Calu3 (cell line): ENCODE data around the gene XCL1. TPM values are rescaled to one million over a fixed set of nuclear protein-coding genes. Genes with fewer than 3 reads are reported as not detected.
"Not testable (repeated sequence)": the region's sequence is repeated elsewhere in the genome, so short reads cannot be mapped to it uniquely, and the experiment has no call there.

Source experiments
- BruUV-seq: library from RNA; stranded (reverse); fragments of 400-500 nt; replicated peaks from 2 replicates; lab custom pipeline; 2021; lab: Mats Ljungman, UMichigan
- CTCF ChIA-PET: fragments of 300-600 bp; sonication (Branson Sonifier 250); formaldehyde crosslinking; loops from one replicate; lab custom pipeline; 2022; ENCODE audit warnings: antibody characterized with exemption; lab: Charles Lee
- DNase-seq: peaks from one replicate; pipeline ENCODE4 v3.0.0; 2022
- H3K27ac Mint-ChIP-seq: one replicate; pipeline ENCODE4 v1.8.0; 2022; ENCODE audit warnings: mixed read lengths; ENCODE audit not compliant: unreplicated experiment
- H3K27me3 Mint-ChIP-seq: one replicate; pipeline ENCODE4 v1.8.0; 2022; ENCODE audit warnings: mixed read lengths; ENCODE audit not compliant: unreplicated experiment
- H3K36me3 Mint-ChIP-seq: one replicate; pipeline ENCODE4 v1.8.0; 2022; ENCODE audit warnings: mild to moderate bottlenecking, moderate library complexity, mixed read lengths; ENCODE audit not compliant: insufficient read depth, unreplicated experiment
- H3K4me1 Mint-ChIP-seq: one replicate; pipeline ENCODE4 v1.8.0; 2022; ENCODE audit warnings: mild to moderate bottlenecking, low read depth, mixed read lengths; ENCODE audit not compliant: unreplicated experiment
- H3K4me3 Mint-ChIP-seq: one replicate; pipeline ENCODE4 v1.8.0; 2022; ENCODE audit warnings: mild to moderate bottlenecking, low read depth, moderate library complexity, mixed read lengths; ENCODE audit not compliant: unreplicated experiment
- H3K9me3 Mint-ChIP-seq: one replicate; pipeline ENCODE4 v1.8.0; 2022; ENCODE audit warnings: low read depth, mixed read lengths; ENCODE audit not compliant: unreplicated experiment
- CTCF ChIP-seq: fragments of 200-600 bp; IDR thresholded peaks from one replicate; pipeline ENCODE4 v1.8.0; 2022; ENCODE audit warnings: antibody characterized with exemption; ENCODE audit not compliant: unreplicated experiment
- intact Hi-C: fragments of 100-400 bp; cut with micrococcal nuclease; formaldehyde crosslinking; loops from one replicate; pipeline ENCODE4 v1.10.0; 2022; ENCODE audit not compliant: unreplicated experiment
- total RNA-seq: library from RNA; stranded (reverse); gene quantifications from 2 replicates; pipeline ENCODE4 v1.2.3, GENCODE V29; 2022

Gene XCL1
- total RNA-seq, 1 experiment from 2014 or later: not detected

- H3K27me3 Mint-ChIP-seq, H3K9me3 Mint-ChIP-seq, H3K4me1 Mint-ChIP-seq, H3K4me3 Mint-ChIP-seq, H3K27ac Mint-ChIP-seq, BruUV-seq, H3K36me3 Mint-ChIP-seq, CTCF ChIA-PET: not testable (repeated sequence)
- DNase-seq: peak; percentile 46
- TF ChIP-seq CTCF: peak; percentile 40
- intact Hi-C loops: loop anchor here (1.0 to 2.0 kb wide), 2 partner anchors 135 to 231 kb away; no protein-coding TSS in a partner anchor
These were observed 2.2 kb upstream of the XCL1 start for GRCh38 chr1:168574234-168574633.

- H3K36me3 Mint-ChIP-seq, H3K27me3 Mint-ChIP-seq, H3K4me1 Mint-ChIP-seq, DNase-seq, H3K4me3 Mint-ChIP-seq, BruUV-seq, H3K9me3 Mint-ChIP-seq, intact Hi-C loops, H3K27ac Mint-ChIP-seq: not testable (repeated sequence)
- CTCF ChIA-PET: interaction anchor here (1.5 kb wide), 1 partner anchor 236 kb away, joined by 5 read pairs; no protein-coding TSS in a partner anchor
These were observed 2.3 kb downstream of the XCL1 start for GRCh38 chr1:168578531-168579185.

- H3K9me3 Mint-ChIP-seq, H3K36me3 Mint-ChIP-seq, H3K4me1 Mint-ChIP-seq, H3K27me3 Mint-ChIP-seq, H3K4me3 Mint-ChIP-seq, H3K27ac Mint-ChIP-seq, BruUV-seq, CTCF ChIA-PET, DNase-seq, intact Hi-C loops: not testable (repeated sequence)
These were observed 3.9 kb downstream of the XCL1 start for GRCh38 chr1:168580290-168580689.

DNA sequence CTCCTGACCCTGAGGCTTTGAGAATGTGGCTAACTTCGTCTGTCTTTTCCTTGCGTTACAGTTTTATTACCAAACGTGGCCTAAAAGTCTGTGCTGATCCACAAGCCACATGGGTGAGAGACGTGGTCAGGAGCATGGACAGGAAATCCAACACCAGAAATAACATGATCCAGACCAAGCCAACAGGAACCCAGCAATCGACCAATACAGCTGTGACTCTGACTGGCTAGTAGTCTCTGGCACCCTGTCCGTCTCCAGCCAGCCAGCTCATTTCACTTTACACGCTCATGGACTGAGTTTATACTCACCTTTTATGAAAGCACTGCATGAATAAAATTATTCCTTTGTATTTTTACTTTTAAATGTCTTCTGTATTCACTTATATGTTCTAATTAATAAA lies 4.6 kb downstream of the XCL1 start:
- intact Hi-C loops, H3K27ac Mint-ChIP-seq, H3K4me3 Mint-ChIP-seq, DNase-seq, H3K27me3 Mint-ChIP-seq, CTCF ChIA-PET, H3K9me3 Mint-ChIP-seq, H3K4me1 Mint-ChIP-seq, H3K36me3 Mint-ChIP-seq, BruUV-seq: not testable (repeated sequence)

- Mint-ChIP-seq H3K36me3 (no peaks in the 10 kb centered on the region), H3K4me3 (no peak overlapping the region)
These were observed 5.6 kb downstream of the XCL1 start for GRCh38 chr1:168581817-168582572.

More at GRCh38 chr1:168581817-168582572, 5.6 kb downstream of the XCL1 start:
- CTCF ChIA-PET: no interaction called here
- BruUV-seq: no TSS peak
- no peak for TF ChIP-seq CTCF
- no peaks in the 10 kb centered on the region for H3K4me1 Mint-ChIP-seq
- intact Hi-C loops: no loop called here
- H3K9me3 Mint-ChIP-seq: no peaks in the 10 kb centered on the region
- no peaks in the 10 kb centered on the region for H3K27me3 Mint-ChIP-seq
- no peak overlapping the region for H3K27ac Mint-ChIP-seq
- no peak for DNase-seq
